Stimulated activated CD4-positive, alpha-beta T cell treated with anti-CD3 and anti-CD28 coated beads, Interleukin-4, amount 100 ng/mL, for 4 hours (primary cell): ENCODE results near the gene DLGAP1.

ENCODE experiments used
- DNase-seq, 2 experiments: peaks; one replicate each; pipeline ENCODE4 v3.0.0-alpha.2; 2020

The DLGAP1 gene

DNA sequence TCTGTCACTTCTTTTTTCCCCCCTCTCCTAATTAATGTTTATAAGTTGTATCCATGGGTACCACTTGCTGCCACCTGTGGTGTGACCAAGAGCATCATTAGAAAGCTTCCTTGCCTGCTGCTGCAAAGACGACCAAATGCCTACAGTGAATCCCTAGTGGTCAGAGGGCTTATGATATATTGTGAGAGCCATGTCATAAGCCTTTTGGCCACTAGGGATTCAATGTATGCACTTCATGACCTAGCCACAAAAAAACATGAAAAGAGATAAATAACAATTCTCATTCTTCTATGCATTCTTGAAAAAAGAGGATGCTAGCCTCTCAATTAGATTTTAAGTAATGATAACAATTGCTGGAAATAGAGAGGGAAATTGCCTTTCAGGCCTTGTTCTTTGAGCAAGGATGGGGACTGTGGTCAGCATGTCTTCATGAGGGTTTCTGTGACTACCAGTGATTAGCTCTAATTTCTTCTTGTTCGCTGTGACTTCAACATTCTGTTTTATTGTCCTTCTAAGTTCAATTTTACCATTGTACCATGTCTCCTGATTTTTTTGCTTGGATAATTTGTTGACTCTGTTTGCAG, 569.8 kb downstream of the DLGAP1 start:
- DNase-seq: no peak

DNA sequence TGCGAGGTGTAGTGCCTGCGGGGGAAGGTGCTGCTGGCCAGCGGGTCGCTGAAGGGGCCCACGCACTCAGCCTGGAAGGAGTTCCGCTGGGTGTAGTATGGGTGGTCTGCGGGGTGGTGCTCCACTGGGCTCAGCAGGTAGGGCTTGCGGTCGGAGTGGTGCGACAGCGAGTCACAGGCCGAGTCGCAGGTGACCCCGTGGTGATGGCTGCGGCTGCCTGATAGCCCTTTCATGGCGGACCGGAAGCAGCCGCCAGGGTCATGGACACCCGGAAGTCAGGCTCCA, 575.3 kb downstream of the DLGAP1 start:
- DNase-seq: no peak

DNA sequence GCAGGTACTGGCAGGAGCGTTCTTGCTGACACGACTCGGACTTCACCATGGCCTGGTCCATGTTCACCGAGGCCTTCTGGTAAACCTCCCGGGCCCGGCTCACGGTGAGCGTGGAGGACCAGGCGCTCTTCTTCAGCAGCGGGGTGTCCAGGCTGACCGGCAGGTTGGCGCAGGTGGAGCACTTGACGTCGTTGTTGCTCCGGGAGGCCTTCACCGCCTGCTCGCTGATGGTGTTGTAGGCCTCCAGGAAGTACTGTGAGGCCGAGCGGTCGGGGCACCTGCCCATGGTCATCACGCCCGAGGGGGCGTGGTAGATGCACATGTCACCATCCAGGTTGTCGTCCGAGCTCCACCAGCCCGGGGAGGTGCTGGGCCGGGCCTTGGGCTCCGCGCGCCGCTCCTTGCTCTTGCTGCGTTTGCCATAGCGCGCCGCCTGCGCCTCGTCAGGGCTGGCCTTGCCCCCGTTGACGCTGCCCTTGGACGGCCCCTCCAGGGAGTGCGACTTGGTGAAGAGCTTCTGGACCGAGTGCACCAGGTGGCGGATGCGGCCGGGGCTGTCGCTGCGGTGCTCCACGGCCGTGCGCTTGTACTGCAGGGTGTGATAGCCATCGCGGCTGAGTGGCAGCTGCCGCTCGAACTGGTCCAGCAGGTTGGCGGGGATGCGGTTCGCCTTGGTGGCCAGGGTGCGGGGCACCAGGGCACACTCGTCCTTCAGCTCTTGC, 575.8 kb downstream of the DLGAP1 start:
- no peak for DNase-seq

DNA sequence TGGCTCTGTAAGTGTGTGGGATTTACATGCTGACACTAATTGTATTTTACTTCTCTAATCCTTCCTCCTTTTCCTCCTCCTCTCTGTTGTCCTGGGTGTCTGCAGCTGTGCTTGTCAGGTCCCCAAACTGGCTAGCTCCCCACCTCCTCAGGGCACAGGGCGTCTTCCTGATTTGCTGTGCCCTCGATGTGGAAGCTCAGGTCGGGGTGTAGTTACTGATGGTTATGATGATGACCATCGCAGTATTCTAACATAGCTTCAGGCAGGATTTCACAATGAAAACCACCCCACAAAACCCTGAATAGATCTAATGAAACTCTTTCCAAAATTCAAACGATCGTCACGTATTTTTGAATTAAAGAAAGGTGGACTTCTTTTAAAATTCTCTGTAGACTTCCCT, 576.7 kb downstream of the DLGAP1 start:
- no peak for DNase-seq

DNA sequence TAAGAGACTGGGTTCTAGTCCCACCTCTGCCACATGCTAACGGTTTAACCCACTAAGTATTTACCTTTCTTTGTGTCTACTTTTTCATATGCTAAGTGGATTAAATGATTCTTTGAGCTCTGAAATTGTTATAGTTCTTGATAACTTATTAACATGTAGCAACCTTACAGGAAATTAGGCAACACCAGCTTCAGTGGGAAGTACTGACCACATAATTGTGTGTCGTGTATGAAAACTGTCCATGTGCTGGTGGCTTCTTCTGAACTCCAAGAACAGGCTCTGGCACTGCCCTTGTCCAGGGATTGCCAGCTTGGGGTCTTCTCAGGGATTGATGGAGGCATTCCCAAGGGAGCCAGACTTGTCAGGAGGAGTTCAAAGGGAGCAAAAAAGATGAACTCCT, 577.4 kb downstream of the DLGAP1 start:
- no peak for DNase-seq

DNA sequence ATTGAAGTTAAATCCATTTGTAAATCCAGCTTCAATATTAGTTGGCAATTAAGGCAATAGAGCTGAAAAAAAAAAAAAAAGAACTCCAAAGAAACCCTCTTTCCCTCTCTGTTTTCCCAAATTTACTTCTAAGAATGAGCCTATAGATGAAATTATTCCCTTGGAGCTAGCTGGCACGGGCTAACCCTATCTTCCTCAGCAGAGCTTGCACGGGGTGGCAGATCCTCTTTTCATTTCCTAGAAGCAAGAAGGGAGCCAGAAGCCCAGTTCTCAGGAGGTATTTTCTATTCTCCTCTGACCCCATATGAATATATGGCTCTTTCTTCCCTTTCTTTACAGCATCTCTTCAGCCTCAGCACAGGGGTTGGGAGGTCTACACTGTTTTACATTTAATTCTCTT, 579.1 kb downstream of the DLGAP1 start:
- no peak for DNase-seq

DNA sequence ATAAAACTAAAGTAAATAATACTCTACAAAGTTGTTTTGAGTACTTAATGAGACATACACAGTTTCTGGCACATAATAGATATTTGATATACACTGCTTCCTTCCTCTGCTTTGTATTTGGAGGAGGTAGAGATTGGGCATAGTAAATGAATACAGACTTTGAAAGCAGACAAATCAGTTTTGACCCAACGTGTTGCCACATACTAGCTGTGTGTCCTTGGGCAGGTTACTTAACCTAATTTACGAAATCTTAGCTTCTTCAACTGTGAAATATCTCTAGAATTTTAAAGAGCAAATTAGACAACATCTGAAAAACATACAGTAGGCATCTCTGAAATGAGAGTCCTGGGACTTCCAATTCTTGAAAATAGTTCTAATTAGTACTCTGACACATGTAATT, 579.7 kb downstream of the DLGAP1 start:
- DNase-seq: no peak

DNA sequence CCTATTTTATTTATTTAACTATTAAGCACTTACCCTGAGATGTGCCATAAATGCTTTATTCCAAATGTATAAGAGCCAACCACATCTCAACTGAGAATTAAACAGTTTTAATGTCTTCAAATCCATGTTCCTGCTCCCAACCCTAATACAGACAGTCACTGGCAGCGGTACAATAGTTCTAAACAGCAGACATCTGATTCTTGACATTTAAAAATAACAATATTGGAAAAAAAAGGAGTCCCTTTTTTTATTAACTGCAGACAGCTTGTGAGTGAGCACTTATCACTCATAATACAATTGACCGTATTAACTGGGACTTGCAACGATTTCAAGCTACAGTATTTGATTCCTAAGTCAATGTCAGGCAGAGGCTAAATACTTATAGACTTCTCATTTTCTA, 580.5 kb downstream of the DLGAP1 start:
- DNase-seq: no peak

DNA sequence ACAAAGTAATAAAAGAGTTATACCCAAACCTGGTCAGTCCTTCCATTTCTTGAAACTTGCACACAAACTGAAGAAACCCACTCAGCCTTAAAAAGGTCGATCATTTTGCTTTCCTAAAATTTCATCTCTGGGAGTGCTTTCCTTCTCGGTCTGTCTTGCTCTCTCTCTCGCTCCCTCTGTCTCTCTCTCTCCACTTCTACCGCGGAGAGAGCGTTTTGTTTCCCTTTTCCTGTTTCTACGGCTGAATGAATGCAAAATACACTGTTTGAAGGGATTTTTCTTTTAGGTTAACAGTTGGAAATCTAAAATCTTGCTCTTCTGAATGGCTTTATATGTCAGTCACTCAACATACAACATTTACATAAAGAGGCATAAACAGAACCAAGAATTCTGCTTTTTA, 581.0 kb downstream of the DLGAP1 start:
- no peak for DNase-seq

DNA sequence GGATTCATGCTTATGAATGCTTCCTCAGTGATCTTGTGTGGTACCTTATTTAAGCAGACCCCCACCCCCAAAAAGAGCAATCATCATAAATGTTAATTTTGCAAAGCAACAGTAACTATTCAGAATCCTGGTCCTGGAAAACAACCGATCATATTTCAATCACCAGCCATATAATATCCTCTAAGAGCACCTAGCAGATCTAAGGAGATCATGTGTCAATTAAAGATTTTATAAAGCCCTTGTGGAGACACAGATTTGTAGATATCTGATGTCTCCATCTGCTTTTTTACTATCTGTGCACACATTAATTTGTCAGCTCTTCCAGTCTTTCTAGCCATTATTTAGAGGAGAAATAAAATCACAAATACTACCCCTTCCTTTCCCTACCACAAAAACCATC, 581.4 kb downstream of the DLGAP1 start:
- no peak for DNase-seq

DNA sequence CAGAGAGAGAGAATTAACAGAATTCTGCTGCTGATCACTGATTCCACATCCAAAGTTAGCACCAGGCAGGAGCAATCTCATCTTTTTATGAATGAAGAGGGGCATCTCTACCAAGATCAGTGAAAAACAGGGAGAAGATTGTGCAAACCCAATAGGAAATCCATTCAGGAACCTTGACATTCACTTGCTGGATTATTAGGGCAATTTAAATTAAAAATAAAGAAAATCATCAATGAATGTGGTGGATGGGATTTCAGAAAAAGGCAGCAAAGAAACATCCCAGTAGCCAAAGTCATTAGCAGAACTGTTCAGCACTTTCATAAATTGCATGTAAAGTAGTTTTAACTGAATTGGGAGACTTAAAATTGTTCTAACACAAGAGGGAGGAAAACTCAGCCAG, 581.9 kb downstream of the DLGAP1 start:
- DNase-seq: no peak

DNA sequence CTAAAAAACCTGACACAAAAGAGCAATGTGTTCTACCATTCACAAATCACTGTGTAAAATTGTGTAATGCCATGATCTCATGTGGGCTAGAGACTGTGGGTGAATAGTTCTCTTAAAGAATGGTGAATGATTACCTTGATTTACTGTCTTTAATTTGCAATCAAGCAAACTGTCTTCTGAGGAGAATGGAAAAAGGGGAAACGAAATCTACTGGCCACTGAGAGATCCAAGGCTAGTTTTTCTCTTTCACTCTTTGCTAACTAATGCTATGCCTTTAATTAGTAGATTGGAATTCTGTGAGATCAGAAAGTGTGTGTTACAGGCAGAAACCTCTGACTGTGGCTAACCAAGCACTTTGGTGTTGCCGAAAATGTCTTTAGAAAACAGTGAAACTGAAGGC, 582.5 kb downstream of the DLGAP1 start:
- DNase-seq: no peak

DNA sequence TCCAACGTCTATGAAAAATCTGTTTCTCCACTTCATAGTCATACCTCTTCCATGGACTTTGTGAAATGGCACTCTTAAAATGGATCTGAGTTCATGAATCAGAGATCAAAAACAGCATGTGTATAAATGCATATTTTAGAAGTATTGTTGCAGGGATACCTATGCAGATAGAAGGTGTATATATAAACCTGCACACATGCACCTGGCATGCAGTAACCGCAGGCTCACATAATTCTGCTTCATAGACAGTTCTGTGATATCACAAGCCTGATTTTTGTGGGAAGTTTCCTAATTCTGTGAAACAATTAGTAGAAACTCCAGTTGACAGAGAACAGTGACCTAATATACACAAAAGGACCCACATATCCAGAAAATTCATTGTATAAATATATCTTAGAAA, 583.4 kb downstream of the DLGAP1 start:
- no peak for DNase-seq

DNA sequence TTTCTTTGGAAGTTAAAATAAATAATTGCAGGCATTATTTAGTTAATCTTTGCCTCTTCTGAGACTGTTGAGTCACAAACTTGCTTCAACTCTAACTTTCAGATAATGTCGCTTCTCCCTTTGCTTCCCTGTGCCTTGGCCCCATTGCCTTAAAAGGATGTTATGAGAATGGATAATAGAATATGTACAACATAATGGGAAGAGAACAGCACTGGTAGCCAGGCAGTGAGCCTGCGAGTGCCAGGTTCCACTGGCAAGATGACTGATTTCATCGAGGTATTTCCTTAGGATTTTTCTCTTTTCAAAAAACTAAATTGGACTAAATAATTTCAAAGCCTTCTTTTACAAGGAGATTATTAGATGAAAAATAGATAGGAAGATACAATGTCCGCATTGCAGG, 584.2 kb downstream of the DLGAP1 start:
- no peak for DNase-seq

DNA sequence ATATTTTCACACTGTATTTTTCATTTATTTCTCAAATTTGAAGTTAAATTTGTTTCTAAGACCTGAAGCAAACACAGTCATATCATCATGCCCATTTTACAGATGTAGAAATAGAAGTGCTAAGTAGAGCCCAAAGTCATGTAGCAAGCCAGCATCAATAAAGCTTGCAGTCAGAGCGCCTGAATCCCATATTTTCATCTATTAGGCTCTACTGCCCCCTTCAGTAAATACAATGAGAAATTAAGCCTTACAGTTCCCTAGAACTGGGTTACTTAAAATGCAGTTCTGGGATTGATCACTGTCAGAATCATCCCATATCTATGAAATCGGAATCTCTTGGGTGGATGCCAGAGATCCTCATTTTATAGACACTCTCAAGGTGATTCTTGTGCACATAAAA, 585.3 kb downstream of the DLGAP1 start:
- no peak for DNase-seq

DNA sequence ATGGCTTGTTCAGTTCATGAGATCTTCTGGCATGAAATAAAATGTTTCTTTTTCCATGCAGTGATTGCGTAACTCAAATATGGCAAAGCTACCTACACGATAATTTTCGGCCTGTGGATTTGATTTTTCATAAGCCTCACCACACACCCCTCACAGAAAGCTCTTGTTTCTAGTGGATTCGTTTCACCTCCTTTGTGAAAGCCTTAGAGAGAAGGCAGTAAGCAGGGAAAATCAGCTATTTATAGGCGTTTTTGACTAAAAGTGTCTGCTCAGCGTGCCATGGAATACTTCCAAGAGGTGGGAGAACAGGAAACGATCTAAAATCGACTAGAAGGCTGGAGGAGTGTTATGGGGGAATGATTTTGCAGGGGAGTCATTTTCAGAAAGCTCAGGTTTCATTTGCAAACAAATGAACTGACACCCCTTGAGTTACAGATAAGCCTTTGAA, 587.2 kb downstream of the DLGAP1 start:
- DNase-seq: no peak

DNA sequence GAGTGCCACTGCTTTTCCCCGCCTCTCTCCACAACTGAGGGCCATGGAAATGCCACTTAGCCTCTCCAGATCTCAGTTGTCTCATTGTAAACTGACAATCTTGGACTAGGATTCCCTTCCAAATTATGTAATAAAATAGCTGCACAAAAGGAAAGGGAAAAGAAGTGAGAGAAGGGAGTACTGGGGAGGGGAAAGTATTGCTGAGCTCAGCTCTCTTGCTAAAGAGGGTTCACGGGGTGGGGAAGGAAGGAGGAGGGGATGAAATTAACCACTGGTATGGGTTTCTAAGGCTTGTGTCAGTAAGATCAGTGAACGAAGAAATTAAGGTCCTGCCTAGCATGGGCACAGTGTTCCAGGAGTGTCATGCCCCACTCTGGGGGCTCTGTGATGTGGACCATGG, 587.9 kb downstream of the DLGAP1 start:
- DNase-seq: no peak

DNA sequence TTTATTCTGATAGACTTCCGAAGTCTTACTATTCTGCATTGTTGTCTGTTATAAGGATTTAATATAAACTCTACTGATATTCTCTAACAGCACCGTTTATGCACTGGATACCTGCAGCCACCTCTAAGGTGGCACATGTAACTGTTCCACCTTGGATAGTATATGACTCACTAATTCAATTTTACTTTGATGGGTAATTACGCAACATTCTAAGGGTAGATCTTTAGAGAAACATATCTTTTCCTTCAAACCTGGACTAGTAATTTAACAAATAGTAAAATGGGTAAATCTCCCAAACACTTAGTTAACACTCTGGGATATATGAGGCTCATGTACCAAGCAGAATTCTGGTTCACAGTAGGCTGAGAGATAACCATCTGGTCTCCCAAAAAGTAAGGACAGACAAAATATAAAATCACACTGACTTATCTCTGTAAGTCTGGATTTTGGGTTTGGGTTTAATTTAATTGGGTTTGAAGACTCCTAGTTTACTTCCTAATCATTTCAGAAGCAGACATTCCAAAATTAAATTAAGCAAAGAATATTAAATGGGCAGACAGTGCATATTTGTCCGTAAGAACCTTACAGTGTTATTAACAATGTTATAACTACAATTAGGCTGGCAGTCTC, 590.3 kb downstream of the DLGAP1 start:
- no peak for DNase-seq

DNA sequence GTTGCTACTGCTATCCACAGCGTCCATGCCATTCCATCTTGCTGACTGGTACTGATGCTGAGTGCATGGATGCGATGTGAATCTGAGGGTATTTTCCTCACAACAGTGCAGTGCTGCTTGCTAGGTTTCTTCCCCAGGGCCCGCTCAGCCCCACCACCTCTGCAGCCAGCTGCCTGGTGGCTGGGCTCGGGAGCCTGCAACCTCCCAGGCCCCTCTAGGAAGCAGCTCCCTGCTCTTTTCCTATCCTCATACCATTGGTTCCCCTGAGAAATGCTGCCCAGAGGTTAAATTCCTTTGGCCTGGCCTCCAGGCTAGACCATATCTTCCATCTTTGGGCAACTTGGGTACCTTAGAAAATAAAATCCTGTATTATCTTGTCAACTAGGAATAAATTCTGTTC, 591.5 kb downstream of the DLGAP1 start:
- DNase-seq: no peak

DNA sequence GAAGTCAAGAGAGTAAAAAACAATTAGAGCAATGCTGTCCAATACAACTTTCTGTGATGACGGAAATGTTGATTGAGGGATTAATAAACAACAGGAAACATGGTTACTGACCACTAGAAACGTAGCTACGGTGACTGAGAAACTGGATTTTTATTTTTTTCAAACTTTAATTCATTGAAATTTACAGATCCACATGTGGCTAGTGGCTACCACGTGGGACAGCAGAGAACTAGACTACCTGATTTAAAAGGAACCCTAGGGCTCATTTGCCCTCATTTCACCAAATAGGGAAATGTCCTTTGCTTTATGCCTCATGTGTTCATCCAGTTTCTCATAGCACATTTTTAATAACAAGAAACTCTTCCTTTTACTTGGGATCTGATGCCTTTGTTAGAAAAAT, 592.1 kb downstream of the DLGAP1 start:
- no peak for DNase-seq

DNA sequence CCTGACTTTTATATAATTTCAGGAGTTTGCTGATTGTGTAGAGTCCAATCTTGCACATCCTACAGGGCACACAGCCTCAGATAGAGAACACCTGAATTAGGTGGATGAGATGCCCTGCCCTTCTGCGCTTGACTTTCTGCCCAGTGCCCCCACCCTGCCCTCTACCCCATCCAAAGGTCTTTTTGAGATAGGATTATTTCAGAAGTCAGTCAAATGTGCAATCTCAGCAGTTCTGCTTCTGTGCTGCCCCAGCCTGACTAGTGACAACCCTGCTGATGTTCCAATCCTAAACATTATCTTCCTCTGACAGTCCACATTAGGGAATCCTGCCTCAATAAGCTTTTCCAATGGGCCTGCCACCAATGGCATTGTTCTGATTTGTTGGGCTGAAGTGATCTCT, 593.6 kb downstream of the DLGAP1 start:
- no peak for DNase-seq

DNA sequence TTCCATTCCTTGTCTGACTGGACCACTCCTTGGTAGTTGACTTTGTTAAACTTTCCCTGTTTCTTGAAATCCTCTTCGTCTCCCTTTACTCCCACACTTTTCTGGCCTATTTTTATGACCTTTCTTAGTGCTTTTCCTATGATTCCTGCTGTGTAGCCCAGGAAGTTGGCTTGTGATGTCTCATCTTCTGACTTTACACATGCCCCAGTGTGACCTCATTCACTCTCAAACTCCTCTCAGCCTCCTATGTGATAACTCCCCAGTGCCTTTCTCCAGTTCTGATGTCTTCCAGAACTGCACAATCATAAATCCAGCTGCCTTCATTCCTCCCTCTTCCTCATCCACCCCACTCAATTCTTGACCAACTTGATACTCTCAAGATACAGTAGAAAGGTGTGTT, 597.6 kb downstream of the DLGAP1 start:
- no peak for DNase-seq

DNA sequence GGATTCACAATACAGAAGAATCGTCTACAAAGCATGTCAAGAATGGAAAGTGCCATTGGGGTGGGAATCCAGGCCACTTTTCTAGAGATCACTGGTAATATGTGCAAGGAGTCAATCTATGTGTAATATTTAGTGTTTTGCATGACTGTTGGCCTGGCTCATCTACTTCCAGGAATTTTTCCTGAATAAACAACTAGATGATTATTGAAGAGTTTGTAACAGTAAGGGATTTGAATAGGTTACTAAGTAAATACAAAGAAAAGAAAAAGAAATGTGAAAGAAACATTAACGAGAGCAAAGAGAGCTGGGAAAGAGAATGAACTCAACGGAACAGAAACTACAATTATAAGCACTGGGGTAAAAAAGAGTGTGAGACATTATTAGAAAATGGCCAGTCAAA, 599.1 kb downstream of the DLGAP1 start:
- no peak for DNase-seq

DNA sequence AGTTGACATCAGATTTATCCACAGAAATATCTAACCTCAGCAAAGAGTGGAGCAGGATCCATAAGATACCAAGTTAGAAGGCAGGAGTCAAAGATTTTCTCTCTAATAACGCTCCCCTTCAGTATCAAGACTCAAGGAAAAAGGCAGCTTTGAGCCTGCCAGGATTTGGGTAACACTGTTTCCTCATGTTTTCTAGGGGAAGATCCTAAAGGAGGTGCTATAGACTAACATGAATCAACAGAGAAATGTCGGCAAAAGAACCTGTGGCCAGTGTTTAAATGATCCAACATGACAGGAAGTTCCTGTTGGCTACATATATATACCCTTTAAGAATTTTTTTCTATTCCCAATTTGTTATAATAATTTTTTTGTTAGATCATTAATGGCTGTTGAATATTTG, 602.8 kb downstream of the DLGAP1 start:
- no peak for DNase-seq

DNA sequence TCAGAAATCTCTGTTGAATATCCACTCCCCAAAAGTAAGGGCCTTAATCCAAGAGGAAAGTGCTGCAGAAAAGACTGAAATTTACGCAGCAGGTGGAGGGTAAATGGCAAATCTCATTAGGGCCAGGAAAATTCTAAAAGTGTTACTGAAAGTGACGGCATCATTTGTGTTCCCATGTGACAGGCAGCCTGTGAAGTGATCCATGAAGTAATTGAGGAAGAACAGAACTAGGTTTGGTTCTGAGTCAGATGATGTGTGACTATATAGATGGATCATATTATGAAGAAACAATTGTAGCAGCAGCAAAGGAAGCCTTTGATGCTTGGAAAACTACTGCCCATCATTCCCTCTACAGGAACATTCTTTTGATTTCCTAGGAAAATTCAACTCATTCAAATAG, 603.9 kb downstream of the DLGAP1 start:
- DNase-seq: no peak
